Globus pallidus (tissue), 1 donor: ENCODE measurements around the gene REV3L.
A peak's percentile ranks its signal among the peaks of the same experiment; 100 is the strongest.

Experiments
- DNase-seq: peaks from one replicate; pipeline ENCODE4 v3.0.0-alpha.2; 2015; ENCODE audit warnings: low spot score

REV3L gene

DNA sequence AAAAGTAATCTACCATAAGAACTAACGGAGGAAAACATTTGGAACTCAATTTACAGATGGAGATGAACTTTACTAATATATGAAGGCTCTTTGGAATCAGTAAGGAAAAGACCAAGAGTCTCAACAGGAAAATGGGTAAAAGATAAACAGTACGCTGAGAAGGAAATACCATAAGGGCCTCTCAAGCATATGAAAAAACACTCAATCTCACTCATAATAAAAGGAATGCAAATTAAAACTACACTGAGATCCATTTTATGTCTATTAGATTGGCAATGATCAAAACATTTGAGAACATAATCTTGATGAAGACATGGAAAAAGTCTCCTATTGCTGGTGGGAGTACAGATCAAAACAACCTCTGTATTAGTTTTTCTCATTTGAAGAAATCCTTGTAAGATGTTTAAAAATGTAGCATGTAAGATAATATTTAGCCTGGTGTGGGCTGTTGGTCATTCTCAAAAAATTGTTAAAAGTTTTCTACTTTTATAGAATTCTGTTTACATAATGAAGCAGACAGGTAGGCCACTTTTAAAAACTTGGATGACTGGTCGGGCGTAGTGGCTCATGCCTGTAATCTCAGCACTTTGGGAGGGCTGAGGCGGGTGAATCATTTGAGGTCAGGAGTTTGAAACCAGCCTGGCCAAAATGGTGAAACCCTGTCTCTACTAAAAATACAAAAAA lies 14.5 kb downstream of the REV3L start:
- DNase-seq, result no peak

DNA sequence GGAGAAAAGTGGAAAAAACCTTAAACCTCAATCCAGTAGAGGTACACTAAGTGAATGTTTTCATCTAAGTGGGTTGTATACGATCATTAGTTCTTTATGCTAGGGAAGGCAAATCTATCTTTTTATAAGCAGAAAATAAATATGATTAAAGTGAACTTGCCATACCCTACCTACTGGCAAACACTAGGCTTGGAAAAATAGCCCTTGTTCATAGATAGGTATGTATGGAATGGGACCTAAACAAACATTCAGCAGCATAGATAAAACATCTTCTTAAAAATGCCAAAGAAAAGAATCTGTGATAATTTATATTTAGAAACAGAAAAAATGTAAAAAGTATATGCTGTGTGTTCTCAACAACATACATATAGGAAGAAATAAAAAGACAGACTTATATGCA lies 18.8 kb downstream of the REV3L start:
- no peak for DNase-seq

DNA sequence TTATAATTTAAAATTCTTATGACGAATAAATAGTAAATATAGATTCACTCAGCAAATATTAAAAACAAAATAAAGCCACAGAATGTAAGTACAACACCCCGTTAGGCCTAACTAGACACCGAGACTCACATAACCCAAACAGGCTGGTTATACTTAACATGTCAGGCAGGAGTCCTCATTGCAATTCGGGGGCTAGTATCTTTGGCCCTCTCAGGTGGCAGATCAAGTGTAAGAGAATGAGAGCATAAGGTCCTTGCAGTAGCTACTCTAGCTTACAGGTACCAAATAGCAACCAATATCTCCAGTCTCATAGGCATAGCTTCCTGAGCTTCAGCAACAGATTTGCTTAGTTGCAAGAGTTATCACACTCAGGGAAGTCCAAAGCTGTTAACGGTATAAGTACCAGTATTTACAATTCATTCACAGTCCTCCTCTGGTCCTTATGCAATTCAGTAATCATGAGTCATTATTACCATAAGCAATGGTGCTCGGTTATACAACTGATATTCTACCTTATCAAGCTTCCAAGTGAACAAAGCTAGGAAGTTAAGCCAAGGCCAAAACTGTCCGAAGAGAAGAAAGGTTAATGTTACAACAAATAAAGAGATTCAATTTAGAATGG lies 20.1 kb downstream of the REV3L start:
- no peak for DNase-seq

DNA sequence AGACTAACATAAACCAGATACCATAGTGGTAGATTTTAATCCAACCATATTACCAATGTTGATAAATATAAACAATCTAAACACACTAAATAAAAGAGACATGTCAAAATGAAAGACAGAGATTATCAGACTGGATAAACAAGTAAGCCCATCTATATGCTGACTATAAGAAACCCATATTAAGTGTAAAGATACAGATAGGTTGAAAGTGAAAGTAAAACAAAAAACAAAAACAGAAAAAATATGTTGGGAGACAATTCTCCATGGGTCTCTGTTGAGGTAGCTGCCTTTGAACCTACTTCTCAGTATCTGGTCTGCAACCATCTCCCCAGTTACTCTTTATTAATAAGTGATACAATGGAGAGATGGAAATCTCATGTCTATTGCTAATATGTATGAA lies 21.2 kb downstream of the REV3L start:
- DNase-seq, result no peak

DNA sequence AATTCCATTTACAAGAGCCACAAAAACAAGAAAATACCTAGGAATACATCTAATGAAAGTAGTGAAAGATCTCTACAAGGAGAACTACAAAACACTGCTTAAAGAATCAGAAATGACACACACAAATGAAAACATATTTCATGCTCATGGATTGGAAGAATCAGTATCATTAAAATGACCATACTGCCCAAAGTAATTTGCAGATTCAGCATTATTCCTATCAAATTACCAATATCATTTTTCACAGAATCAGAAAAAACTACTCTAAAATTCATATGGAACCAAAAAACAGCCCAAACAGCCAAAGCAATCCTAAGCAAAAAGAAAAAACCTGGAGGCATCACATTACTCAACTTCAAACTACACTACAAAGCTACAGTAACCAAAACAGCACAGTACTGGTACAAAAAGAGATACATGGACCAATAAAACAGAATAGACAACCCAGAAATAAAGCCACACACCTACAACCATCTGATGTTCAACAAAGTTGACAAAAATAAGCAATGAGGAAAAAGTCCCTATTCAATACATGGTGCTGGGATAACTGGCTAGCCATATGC lies 24.3 kb downstream of the REV3L start:
- DNase-seq, result no peak

DNA sequence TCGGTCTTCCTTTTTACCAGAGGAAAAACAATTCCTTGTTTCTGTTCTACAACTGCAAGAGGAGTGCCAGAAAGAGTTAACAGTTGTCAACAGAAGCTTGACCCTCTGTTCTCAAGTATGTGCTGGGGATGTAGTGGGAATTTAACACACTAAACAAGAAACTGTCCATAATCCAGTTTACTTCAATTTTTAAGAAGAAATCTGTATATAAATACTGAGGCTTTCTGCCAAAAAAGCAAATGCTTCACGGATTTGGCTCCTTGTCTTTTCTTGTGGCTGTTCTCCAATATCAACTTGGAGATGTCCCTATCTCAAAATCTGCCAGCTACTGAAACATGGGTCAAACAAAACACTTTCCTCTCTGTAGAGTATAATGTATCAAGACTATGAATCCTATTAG lies 26.8 kb downstream of the REV3L start:
- DNase-seq, result no peak

DNA sequence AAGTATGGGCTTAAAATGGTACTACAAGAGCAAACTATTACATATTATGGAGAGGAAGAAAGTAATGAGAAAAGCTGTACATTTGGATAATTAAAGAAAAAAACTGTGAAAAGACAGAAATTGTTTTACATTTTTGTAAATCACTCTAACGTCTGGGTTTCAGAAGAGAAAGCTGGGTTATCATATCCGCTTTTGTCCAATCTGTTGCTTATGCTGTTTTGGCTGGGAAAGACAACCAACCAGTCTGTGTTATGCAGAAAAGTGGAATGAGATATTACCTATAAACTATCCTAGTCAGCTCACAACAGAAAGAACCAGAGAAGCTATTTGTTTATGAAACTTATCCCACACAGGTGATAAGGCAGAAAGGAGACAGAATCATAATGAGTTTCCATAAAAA lies 32.4 kb downstream of the REV3L start:
- DNase-seq, result no peak

DNA sequence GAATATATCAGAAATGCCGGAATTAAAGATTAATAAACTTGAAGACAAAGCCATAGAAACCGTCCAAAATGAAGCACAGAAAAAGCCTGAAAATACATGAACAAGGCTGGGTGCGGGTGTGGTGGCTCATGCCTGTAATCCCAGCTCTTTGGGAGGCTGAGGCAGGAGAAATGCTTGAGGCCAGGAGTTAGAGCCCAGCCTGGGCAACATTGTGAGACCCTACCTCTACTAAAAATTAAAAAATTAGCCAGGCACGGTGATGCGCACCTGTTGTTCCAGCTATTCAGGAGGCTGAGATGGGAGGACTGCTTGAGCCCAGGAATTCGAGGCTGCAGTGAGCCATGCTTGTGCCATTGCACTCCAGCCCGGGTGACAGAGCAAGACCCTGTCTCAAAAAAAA lies 32.9 kb downstream of the REV3L start:
- no peak for DNase-seq

DNA sequence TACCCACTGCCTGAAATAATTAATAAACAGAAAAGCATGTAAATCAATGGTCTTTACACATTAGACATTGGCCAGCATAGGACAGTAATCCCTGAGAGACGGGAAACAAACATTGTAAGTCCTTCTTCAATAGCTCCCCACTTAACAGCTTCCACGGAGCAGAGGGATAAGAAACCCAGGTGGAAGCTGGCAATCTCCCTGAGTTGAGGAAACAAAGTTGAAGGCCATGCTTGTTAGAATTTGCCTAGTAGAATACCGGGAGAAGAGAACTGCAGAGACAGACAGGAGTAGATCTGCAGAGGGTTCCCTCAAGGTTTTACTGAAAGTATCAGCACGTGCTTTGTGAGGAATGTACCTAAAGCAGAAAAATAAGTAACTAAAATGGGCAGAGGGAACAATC lies 33.9 kb downstream of the REV3L start:
- no peak for DNase-seq

DNA sequence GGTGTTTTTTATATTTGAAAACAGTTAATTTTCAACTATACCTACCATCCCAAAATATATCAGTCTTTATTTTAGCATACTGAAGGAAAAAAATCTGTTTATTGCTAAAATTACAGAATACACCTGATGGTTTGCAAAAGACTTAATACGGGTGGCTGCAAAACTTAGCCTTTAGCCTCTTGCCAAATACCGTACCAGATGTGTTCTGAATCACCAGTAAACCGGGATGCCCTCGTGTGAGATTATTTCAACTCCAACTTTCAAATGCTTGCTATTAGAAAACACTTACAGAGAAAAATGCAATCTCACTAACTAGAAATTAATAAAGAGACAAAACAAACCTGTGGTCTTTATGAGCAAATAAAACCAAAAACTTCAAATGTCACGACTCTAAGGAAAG lies 36.0 kb downstream of the REV3L start:
- DNase-seq, result no peak

DNA sequence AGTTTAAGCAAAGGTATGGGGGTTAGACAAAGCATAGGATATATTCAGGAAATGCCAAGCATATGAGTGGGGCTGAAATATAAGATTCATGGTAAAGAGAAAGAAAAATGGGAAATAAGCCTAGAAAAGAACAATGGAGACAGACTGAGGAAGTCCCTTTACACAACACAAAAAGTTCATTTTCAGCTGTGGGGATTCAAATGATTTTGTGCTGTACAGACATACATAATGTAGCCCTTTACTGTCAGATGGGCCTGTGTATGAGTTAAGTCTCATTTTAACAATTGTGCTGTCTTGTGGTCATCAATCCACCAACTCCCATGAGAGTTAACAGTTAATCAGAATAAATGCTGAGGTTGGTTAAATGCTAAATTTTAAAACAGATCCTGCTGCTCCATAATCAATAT lies 37.2 kb downstream of the REV3L start:
- DNase-seq, result no peak

DNA sequence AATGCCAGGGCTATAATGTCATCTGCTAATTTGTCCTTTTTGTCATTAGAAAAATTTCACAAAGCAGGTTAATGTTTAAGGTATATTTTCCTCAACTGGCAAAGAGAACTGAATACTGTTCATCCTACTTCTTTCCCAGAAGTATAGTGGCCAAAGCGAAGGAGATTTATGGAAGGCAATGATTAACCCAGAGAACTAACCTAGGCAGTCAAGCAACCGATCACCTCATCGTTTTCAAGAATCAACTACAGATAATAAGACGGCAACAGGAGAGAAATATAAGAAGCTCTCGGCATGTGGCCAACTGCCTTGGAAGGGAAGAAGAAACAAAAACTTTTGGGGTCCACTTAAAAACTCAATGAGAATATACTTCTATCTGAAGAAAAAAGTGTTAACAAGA lies 38.2 kb downstream of the REV3L start:
- no peak for DNase-seq

DNA sequence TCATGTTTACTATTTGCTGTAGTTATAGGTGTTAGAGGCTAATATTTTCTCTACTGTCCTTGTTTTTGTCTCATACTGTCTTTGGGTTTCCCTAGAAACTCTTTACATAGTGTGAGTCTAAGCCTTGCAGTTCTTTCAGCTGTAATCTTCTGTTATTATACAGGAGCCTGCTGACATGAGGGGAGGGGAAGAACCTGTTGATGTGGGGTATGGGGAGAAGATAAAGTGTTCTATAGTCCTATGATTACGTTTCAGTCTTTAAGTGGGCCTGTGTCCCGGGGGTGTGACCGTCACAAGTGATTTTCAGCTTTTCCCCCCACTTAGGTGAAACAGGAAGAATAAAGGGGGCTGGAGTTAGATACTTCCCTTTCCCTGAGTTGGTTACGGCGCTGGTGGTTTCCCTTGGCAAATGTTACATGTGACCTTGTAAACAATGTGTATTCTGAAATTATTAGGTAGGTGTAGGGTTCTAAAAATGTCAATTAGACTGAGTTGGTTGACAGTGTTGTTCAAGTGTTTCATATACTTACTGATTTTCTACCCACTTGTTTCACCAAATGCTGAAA lies 41.3 kb downstream of the REV3L start:
- DNase-seq, result no peak

DNA sequence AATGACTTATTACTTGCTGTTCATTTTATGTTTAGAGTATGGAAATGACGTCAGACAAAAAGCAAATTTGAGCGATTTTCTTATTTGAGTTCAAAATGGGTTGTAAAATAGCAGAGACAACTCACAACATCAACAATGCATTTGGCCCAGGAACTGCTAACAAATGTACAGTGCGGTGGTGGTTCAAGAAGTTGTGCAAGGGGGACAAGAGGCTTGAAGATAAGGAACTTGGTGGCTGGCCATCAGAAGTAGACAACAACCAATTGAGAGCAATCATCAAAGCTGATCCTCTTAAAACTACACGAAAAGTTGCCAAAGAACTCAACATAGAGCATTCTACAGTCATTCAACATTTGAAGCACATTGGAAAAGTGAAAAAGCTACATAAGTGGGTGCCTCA lies 43.8 kb downstream of the REV3L start:
- no peak for DNase-seq

DNA sequence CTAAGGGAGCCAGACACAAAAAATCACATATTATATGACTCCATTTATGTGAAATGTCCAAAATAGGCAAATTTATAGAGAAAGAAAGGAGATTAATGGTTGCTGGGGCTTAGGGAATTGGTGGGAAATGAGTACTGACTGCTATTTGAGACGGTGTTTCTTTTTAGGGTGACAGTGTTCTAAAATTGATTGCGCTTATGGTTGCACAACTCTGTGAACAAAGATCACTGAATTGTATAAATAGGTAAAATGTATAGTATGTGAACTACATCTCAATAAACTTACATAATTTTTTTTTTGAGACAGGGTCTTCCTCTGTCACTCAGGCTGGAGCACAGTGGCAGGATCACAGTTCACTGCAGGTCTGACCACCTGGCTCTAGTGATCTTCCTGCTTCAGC lies 45.4 kb downstream of the REV3L start:
- no peak for DNase-seq

DNA sequence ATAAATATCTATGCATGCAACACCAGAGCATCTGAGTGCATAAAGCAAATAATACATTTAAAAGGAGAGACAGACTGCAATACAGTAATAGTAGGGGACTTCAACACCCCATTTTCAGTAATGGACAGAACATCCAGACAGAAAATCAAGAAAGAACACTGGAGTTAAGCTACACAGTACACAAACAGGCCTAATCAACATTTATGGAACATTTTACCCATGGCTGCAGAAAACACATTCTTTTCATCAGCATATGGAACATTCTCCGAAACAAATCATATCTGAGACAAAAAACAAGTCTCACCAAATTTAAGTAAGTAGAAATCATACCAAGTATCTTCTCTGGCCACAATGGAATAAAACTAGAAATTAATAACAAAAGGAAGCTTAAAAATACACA lies 50.5 kb downstream of the REV3L start:
- DNase-seq, result no peak

DNA sequence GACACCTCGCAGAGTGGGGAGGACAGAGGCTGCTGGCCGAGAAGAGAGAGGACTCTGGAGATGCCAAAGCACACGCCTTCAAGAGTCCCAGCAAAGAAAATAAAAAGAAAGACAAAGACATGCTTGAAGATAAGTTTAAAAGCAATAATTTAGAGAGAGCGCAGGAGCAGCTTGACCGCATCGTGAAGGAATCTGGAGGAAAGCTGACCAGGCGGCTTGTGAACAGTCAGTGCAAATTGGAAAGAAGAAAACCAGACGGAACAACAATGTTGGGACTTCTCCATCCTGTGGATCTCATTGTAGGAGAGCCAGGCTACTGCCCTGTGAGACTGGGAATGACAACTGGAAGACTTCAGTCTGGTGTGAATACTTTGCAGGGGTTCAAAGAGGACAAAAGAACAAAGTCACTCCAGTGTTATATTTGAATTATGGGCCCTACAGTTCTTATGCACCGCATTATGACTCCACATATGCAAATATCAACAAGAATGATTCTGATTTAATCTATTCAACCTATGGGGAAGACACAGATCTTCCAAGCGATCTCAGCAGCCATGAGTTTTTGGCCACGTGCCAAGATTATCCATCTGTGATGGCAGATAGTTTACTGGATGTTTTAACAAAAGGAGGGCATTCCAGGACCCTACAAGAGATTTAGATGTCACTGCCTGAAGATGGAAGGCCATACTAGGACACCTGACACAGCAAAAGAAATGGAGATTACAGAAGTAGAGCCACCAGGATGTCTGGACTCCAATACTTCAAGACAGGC lies 52.2 kb downstream of the REV3L start:
- DNase-seq, result no peak

DNA sequence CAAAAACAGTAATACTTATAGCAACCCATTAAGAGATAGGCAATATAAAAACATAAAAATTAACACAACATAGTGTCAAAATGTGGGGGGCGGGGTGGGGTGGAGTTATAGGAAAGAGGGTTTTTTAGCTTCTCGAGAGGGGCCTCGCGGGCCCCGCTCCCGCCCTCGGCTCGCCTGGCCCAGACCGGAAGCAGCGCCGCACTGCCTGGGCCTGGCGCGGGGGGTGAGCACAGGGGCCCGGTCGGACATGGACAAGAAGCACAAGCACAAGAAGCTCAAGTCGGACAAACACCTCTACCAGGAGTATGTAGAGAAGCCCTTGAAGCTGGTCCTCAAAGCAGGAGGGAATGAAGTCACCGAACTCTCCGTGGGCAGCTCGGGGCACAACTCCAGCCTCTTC lies 53.4 kb downstream of the REV3L start:
- no peak for DNase-seq

DNA sequence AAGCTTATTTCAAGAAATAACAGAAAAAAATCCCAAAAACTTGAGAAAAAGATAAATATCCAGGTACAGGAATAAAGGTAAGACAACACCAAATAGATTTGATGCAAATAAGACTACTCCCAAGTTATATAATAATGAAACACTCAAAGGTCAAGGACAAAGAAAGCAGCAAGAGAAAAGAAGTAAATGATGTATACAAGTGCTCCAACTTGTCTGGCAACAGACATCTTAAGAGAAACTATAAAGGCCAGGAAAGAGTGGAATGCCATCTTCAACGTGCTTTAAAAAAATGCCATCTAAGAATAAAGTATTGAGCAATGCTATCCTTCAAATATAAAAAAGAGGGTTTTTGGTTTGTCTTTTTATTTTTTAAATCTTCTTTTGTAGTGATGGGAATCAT lies 54.2 kb downstream of the REV3L start:
- no peak for DNase-seq

DNA sequence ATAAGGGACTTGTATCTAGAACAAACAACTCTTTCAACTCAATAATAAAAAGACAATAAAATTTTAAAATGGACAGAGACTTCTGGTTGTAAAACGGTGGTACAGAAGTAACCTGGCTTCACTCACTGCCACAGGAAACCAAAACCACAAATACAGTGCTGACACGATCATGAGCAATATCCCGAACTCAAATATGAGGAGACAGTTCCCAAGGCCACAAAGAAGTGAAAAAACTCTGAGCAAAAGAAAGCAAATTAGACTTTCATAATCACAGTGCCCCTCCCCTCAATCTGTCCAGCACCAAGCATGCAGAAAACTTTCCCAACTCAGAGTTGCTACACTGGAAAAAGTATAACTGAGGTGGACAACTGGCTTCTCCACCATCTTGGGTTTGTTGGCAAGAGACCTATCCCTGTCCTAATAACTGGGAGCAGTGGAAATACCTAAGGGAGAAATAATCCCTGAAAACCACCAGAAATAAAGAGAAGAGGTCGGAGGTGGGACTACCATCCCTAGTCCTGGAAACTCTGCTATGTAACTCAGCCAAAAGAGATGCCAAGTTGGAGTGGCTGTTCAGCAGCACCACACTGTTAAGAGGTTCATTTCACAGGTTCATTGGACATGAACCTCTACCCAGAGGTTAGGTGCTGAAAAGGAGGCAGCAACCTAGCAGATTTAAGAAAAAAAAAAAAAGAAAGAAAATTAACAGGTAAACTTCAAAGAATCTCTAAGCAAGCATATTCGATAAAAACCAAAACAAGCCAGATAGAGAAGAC lies 55.5 kb downstream of the REV3L start:
- no peak for DNase-seq

DNA sequence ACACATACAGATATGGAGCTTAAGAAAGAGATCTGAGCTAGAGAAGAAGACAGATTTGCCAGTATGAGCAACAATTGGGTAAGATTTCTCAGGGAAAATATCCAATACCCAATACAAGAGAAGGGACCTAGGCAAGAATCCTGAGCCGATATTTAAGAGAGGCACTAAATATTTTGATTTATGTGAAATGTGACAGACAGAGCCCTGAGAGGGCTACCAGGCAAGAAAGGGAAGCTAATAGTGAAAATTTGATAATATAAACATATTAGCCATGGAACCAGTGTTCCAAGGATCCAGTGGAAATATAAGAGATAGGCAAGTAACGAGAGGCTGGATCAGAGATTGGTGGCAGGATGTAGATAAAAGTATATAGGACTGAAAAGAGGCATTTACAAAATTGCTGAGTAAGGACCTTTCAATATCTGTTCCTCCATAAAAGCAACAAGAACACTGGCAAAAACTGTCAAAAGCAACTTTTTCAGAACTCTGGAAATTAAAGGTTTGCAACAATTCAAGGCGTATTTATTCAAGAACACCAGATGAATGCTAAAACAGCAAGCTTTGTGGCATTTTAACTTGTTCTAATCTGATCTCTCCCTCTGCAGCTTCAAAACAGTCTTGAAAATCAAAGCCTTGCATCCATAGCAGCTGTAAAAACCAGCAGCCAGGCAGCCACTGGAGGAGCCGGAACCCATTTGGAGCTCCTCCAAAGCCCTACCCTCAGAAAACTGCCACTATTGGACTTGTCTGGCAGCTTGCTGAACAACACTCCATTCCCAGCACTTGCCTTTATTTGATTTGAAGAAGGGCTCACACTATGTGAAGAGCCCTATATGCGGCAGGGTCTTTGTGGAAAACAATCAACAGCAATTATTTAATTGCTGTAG lies 58.8 kb downstream of the REV3L start:
- DNase-seq, result peak; percentile 86
